CD4-positive, CD25-positive, alpha-beta regulatory T cell (primary cell): Measurements from ENCODE around the gene OR51A4. TPM values are rescaled to one million over a fixed set of nuclear protein-coding genes. Genes with fewer than 3 reads are reported as not detected.
"Not testable (repeated sequence)": the region's sequence is repeated elsewhere in the genome, so short reads cannot be mapped to it uniquely, and the experiment has no call there.

Experiments used
- ATAC-seq, 2 donors: fragments of 150-1000 bp; cut with Tn5 transposase; one replicate each; pipeline ENCODE4 v1.10.0; 2021; ENCODE audit warnings: low read depth in 2 of 2, moderate number of reproducible peaks in 2 of 2, moderate library complexity in 1 of 2
- DNase-seq, 3 donors: peaks; one replicate each; pipeline versions ENCODE4 v3.0.0 to v3.0.0-alpha.2; 2012 to 2022; ENCODE audit warnings: mixed read lengths in 1 of 3
- H3K27ac ChIP-seq: one replicate; pipeline ENCODE4 v1.7.0; 2013; ENCODE audit warnings: mild to moderate bottlenecking, low read length; ENCODE audit not compliant: insufficient read depth, poor library complexity, severe bottlenecking
- H3K27me3 ChIP-seq: one replicate; pipeline ENCODE4 v1.7.0; 2013; ENCODE audit warnings: low read length; ENCODE audit not compliant: control insufficient read depth, insufficient read depth
- H3K36me3 ChIP-seq: one replicate; pipeline ENCODE4 v1.7.0; 2013; ENCODE audit warnings: mild to moderate bottlenecking, low read length, moderate library complexity; ENCODE audit not compliant: control insufficient read depth, insufficient read depth
- H3K4me1 ChIP-seq: 2 replicates; pipeline ENCODE4 v1.7.0; 2013; ENCODE audit warnings: mild to moderate bottlenecking, low read length; ENCODE audit not compliant: insufficient read depth, control insufficient read depth, poor library complexity, severe bottlenecking
- H3K4me3 ChIP-seq: one replicate; pipeline ENCODE4 v1.7.0; 2013; ENCODE audit warnings: low read depth, mild to moderate bottlenecking, low read length, moderate library complexity
- H3K9me3 ChIP-seq, 2 experiments: 1 replicate in 1 of 2; 2 replicates in 1 of 2; pipeline ENCODE4 v1.7.0; 2013; ENCODE audit warnings: low read length in 2 of 2, mild to moderate bottlenecking in 1 of 2, moderate library complexity in 1 of 2; ENCODE audit not compliant: control insufficient read depth in 2 of 2
- H3K27ac Mint-ChIP-seq, 3 donors: one replicate each; pipeline ENCODE4 v1.8.0; 2020 to 2022; ENCODE audit warnings: mild to moderate bottlenecking in 3 of 3, mixed read lengths in 3 of 3, moderate library complexity in 2 of 3
- H3K27me3 Mint-ChIP-seq: one replicate; pipeline ENCODE4 v1.8.0; 2022; ENCODE audit warnings: mild to moderate bottlenecking, mixed read lengths
- H3K36me3 Mint-ChIP-seq: one replicate; pipeline ENCODE4 v1.8.0; 2020; ENCODE audit warnings: mixed read lengths
- H3K4me1 Mint-ChIP-seq, 4 donors: one replicate each; pipeline ENCODE4 v1.8.0; 2020 to 2022; ENCODE audit warnings: mixed read lengths in 4 of 4, mild to moderate bottlenecking in 1 of 4
- H3K4me3 Mint-ChIP-seq, 4 donors: one replicate each; pipeline ENCODE4 v1.8.0; 2020 to 2022; ENCODE audit warnings: mild to moderate bottlenecking in 4 of 4, mixed read lengths in 4 of 4, moderate library complexity in 3 of 4
- H3K9me3 Mint-ChIP-seq, 7 donors: one replicate each; pipeline ENCODE4 v1.8.0; 2020 to 2022; ENCODE audit warnings: mixed read lengths in 7 of 7, mild to moderate bottlenecking in 3 of 7, moderate library complexity in 2 of 7
- polyA plus RNA-seq, 4 donors: library from polyadenylated mRNA; unstranded; fragments of 300-500 nt; fragmentation: Illumina TruSeq; gene quantifications; one replicate each; pipeline ENCODE4 v1.2.3, GENCODE V29; 2021
- total RNA-seq: library from RNA; stranded (reverse); gene quantifications from one replicate; pipeline ENCODE4 v1.2.3, GENCODE V29; 2022

The OR51A4 gene
- total and polyA plus RNA-seq, 5 donors from 2014 or later, result not detected

- Mint-ChIP-seq H3K36me3 (peaks cover 3% of the 10 kb centered on the region), H3K27me3 (no peaks in the 10 kb centered on the region), H3K4me1 (no peaks in the 10 kb centered on the region), H3K9me3 (peaks cover 0 to 9% (median 4%) of the 10 kb centered on the region in 7 donors), H3K27ac (no peak overlapping the region), H3K4me3 (no peak overlapping the region)
- DNase-seq (no peak), ATAC-seq (no peak)
- Histone ChIP-seq H3K4me1 (no peaks in the 10 kb centered on the region), H3K27ac (no peak overlapping the region), H3K9me3 (no peaks in the 10 kb centered on the region), H3K27me3 (no peaks in the 10 kb centered on the region), H3K4me3 (no peak overlapping the region), H3K36me3 (no peaks in the 10 kb centered on the region)
Measured at GRCh38 chr11:4960877-4961276, 13.5 kb upstream of the OR51A4 start.

GRCh38 chr11:4957396-4957795 lies 10.0 kb upstream of the OR51A4 start:
- H3K27me3 Mint-ChIP-seq, result no peaks in the 10 kb centered on the region
- no peak overlapping the region for H3K27ac Mint-ChIP-seq
- DNase-seq (no peak), ATAC-seq (no peak)
- H3K4me1 Mint-ChIP-seq, result no peaks in the 10 kb centered on the region
- Histone ChIP-seq H3K9me3 (no peaks in the 10 kb centered on the region), H3K36me3 (no peaks in the 10 kb centered on the region), H3K4me3 (no peak overlapping the region), H3K27ac (no peak overlapping the region), H3K4me1 (no peaks in the 10 kb centered on the region), H3K27me3 (no peaks in the 10 kb centered on the region)
- H3K9me3 Mint-ChIP-seq, result peaks cover 0 to 7% (median 3%) of the 10 kb centered on the region in 7 donors
- H3K36me3 Mint-ChIP-seq, result no peaks in the 10 kb centered on the region
- no peak overlapping the region for H3K4me3 Mint-ChIP-seq

DNA sequence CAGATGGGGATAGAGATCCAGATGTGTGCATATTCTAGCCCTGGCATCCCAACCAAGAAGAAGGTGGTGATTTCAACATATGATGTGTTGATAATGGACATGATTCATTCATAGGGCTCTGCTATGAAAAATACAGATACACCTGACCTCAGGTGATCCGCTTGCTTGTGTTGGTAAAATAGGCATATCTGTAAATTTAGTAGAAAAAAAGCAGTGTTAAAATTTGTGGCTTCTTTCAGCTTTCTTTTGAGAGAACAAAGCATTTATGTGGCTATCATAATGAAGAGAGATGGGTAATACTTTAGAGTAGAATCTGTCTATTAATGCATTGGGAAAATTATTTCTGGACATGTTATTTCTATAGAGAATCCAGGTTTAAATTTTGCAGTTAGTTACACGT lies 8.2 kb upstream of the OR51A4 start, which contains the start of gene OR51A2:
TSS of gene OR51A2 (minus strand) at position 101 of the 400 bp plus-strand sequence. CDS start at position 101, 0 bp downstream.
- not testable (repeated sequence) for H3K27ac ChIP-seq, H3K4me3 Mint-ChIP-seq, H3K27me3 ChIP-seq, H3K4me1 Mint-ChIP-seq, H3K36me3 Mint-ChIP-seq, ATAC-seq, H3K4me1 ChIP-seq, DNase-seq, H3K27ac Mint-ChIP-seq, H3K9me3 ChIP-seq, H3K9me3 Mint-ChIP-seq, H3K36me3 ChIP-seq, H3K4me3 ChIP-seq, H3K27me3 Mint-ChIP-seq

- ATAC-seq (no peak), DNase-seq (no peak)
- no peaks in the 10 kb centered on the region for H3K36me3 Mint-ChIP-seq
- H3K9me3 ChIP-seq, result no peaks in the 10 kb centered on the region
- no peak overlapping the region for H3K4me3 ChIP-seq
- H3K27ac Mint-ChIP-seq, result no peak overlapping the region
- H3K4me1 Mint-ChIP-seq, result no peaks in the 10 kb centered on the region
- no peak overlapping the region for H3K27ac ChIP-seq
- H3K9me3 Mint-ChIP-seq, result peaks cover 0 to 5% (median 0%) of the 10 kb centered on the region in 7 donors
- H3K36me3 ChIP-seq, result no peaks in the 10 kb centered on the region
- no peak overlapping the region for H3K4me3 Mint-ChIP-seq
- H3K27me3 ChIP-seq, result no peaks in the 10 kb centered on the region
- H3K4me1 ChIP-seq, result no peaks in the 10 kb centered on the region
- no peaks in the 10 kb centered on the region for H3K27me3 Mint-ChIP-seq
Measured at GRCh38 chr11:4936745-4937144, 10.7 kb downstream of the OR51A4 start.

GRCh38 chr11:4932751-4933150 lies 14.7 kb downstream of the OR51A4 start:
- H3K27ac ChIP-seq, result no peak overlapping the region
- H3K9me3 ChIP-seq, result no peaks in the 10 kb centered on the region
- H3K27me3 ChIP-seq, result no peaks in the 10 kb centered on the region
- DNase-seq, result no peak
- H3K9me3 Mint-ChIP-seq, result peaks cover 0 to 5% (median 0%) of the 10 kb centered on the region in 7 donors
- H3K4me1 Mint-ChIP-seq, result no peaks in the 10 kb centered on the region
- H3K4me1 ChIP-seq, result no peaks in the 10 kb centered on the region
- H3K36me3 ChIP-seq, result no peaks in the 10 kb centered on the region
- no peaks in the 10 kb centered on the region for H3K27me3 Mint-ChIP-seq
- no peak for ATAC-seq
- no peak overlapping the region for H3K4me3 Mint-ChIP-seq
- H3K4me3 ChIP-seq, result no peak overlapping the region
- H3K27ac Mint-ChIP-seq, result no peak overlapping the region
- no peaks in the 10 kb centered on the region for H3K36me3 Mint-ChIP-seq

GRCh38 chr11:4926608-4927007 lies 20.8 kb downstream of the OR51A4 start:
- Mint-ChIP-seq H3K9me3 (peaks cover 0 to 6% (median 0%) of the 10 kb centered on the region in 7 donors), H3K27me3 (no peaks in the 10 kb centered on the region), H3K4me1 (no peaks in the 10 kb centered on the region), H3K4me3 (no peak overlapping the region), H3K27ac (no peak overlapping the region), H3K36me3 (no peaks in the 10 kb centered on the region)
- ATAC-seq, result no peak
- Histone ChIP-seq H3K4me1 (no peaks in the 10 kb centered on the region), H3K27ac (no peak overlapping the region), H3K9me3 (no peaks in the 10 kb centered on the region), H3K27me3 (no peaks in the 10 kb centered on the region), H3K36me3 (no peaks in the 10 kb centered on the region), H3K4me3 (no peak overlapping the region)
- no peak for DNase-seq

GRCh38 chr11:4924239-4924638 lies 23.2 kb downstream of the OR51A4 start, which contains the start of gene OR51G1:
TSS of gene OR51G1 (minus strand) at chr11:4924339. CDS start at chr11:4924339, 0 bp downstream.
- H3K9me3 Mint-ChIP-seq, result peaks cover 0 to 4% (median 0%) of the 10 kb centered on the region in 7 donors
- no peaks in the 10 kb centered on the region for H3K27me3 Mint-ChIP-seq
- no peaks in the 10 kb centered on the region for H3K36me3 Mint-ChIP-seq
- Histone ChIP-seq H3K4me1 (no peaks in the 10 kb centered on the region), H3K27me3 (no peaks in the 10 kb centered on the region), H3K36me3 (no peaks in the 10 kb centered on the region), H3K9me3 (no peaks in the 10 kb centered on the region), H3K4me3 (no peak within 1 kb of the TSS), H3K27ac (no peak within 1 kb of the TSS)
- H3K27ac Mint-ChIP-seq, result no peak within 1 kb of the TSS
- no peaks in the 10 kb centered on the region for H3K4me1 Mint-ChIP-seq
- ATAC-seq, result no peak
- no peak for DNase-seq
- peak within 1 kb of the TSS in 1 of 4 donors; percentile 58 for H3K4me3 Mint-ChIP-seq

DNA sequence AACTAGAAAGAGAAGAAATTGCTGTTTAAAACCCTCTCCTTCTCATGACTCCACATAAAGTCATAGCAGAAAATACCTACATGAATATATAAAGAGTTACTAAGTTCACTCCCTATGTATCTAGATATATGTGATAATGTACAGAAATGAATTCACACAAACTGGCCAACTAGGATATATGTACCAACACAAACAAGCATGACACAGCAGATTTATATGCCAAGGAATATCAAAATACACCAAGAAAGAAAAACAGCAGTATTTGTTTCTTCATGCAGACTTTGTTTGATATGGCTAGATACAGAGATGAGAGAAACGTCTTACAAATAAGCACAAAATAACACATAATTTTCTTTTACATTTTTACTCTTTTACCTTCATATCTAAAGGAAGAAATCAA lies 25.1 kb downstream of the OR51A4 start:
- no peaks in the 10 kb centered on the region for H3K36me3 Mint-ChIP-seq
- peaks cover 0 to 4% (median 0%) of the 10 kb centered on the region in 7 donors for H3K9me3 Mint-ChIP-seq
- Histone ChIP-seq H3K4me3 (no peak overlapping the region), H3K27ac (no peak overlapping the region), H3K36me3 (no peaks in the 10 kb centered on the region), H3K4me1 (no peaks in the 10 kb centered on the region), H3K9me3 (no peaks in the 10 kb centered on the region), H3K27me3 (no peaks in the 10 kb centered on the region)
- DNase-seq (no peak), ATAC-seq (no peak)
- no peak overlapping the region for H3K4me3 Mint-ChIP-seq
- H3K27me3 Mint-ChIP-seq, result no peaks in the 10 kb centered on the region
- no peak overlapping the region for H3K27ac Mint-ChIP-seq
- H3K4me1 Mint-ChIP-seq, result no peaks in the 10 kb centered on the region
